B cell (primary cell): ENCODE data around the gene ZNF322. TPM values are rescaled to one million over a fixed set of nuclear protein-coding genes. Genes with fewer than 3 reads are reported as not detected.

Experiments
- ATAC-seq: fragments of 200-7000 bp; cut with Tn5 transposase; one replicate; pipeline ENCODE4 v1.10.0; 2021; ENCODE audit warnings: low read depth, mild to moderate bottlenecking, moderate number of reproducible peaks, moderate library complexity
- CTCF ChIA-PET: fragments of 350-600 bp; sonication (Branson Sonifier 250); formaldehyde crosslinking; loops from one replicate; lab custom pipeline; 2021; ENCODE audit warnings: antibody characterized with exemption, inconsistent platforms; lab: Charles Lee
- POLR2A ChIA-PET: fragments of 350-600 bp; sonication (Branson Sonifier 250); formaldehyde crosslinking; loops from one replicate; lab custom pipeline; 2021; ENCODE audit warnings: antibody characterized with exemption; lab: Charles Lee
- DNase-seq: peaks from one replicate; pipeline ENCODE4 v3.0.0; 2013
- H2AFZ ChIP-seq: 2 replicates; pipeline ENCODE4 v1.6.1; 2012; ENCODE audit warnings: mild to moderate bottlenecking, low read depth, low read length; ENCODE audit not compliant: insufficient read depth, poor library complexity, severe bottlenecking
- H3K27ac ChIP-seq, 2 donors: 1 replicate in 1 of 2; 2 replicates in 1 of 2; pipeline ENCODE4 v1.5.1; 2012 to 2013; ENCODE audit warnings: low read length in 2 of 2, mild to moderate bottlenecking in 2 of 2, moderate library complexity in 1 of 2
- H3K27me3 ChIP-seq, 4 experiments: fragments of 200-600 bp in 1 of 4; sonication (generic) in 1 of 4; replicated peaks in 1 of 4; 1 replicate in 2 of 4; 2 replicates in 2 of 4; pipeline versions ENCODE4 v1.6.1 to v1.7.0; 2013 to 2016; ENCODE audit warnings: low read length in 3 of 4, mild to moderate bottlenecking in 2 of 4, mixed read lengths in 1 of 4, moderate library complexity in 1 of 4; ENCODE audit not compliant: insufficient read depth in 4 of 4, control insufficient read depth in 3 of 4; ENCODE audit errors: control extremely low read depth in 1 of 4
- H3K36me3 ChIP-seq, 2 experiments: replicated peaks in 1 of 2; 1 replicate in 1 of 2; 2 replicates in 1 of 2; pipeline versions ENCODE4 v1.6.1 to v1.7.1; 2013; ENCODE audit warnings: low read length in 1 of 2; ENCODE audit not compliant: insufficient read depth in 2 of 2, control insufficient read depth in 1 of 2; ENCODE audit errors: control extremely low read depth in 1 of 2, extremely low read depth in 1 of 2
- H3K4me1 ChIP-seq, 2 donors: fragments of 200-600 bp in 1 of 2; sonication (generic) in 1 of 2; 1 replicate in 1 of 2; 2 replicates in 1 of 2; pipeline versions ENCODE4 v1.5.1 to v1.6.1; 2013 to 2017; ENCODE audit warnings: low read length in 2 of 2; ENCODE audit not compliant: control insufficient read depth in 2 of 2, insufficient read depth in 2 of 2
- H3K4me2 ChIP-seq: replicated peaks from 2 replicates; pipeline ENCODE3; 2012; ENCODE audit warnings: mild to moderate bottlenecking, low read depth, low read length; ENCODE audit not compliant: poor library complexity, severe bottlenecking
- H3K4me3 ChIP-seq, 5 experiments: fragments of 200-600 bp in 1 of 5; sonication (generic) in 1 of 5; 1 replicate in 3 of 5; 2 replicates in 2 of 5; pipeline versions ENCODE4 v1.5.1 to v1.7.0; 2011 to 2016; ENCODE audit warnings: low read length in 4 of 5, mild to moderate bottlenecking in 4 of 5, low read depth in 2 of 5, control low read depth in 1 of 5, moderate library complexity in 1 of 5; ENCODE audit not compliant: insufficient read depth in 1 of 5; ENCODE audit errors: control extremely low read depth in 1 of 5, extremely low read depth in 1 of 5
- H3K79me2 ChIP-seq: fragments of 200-600 bp; sonication (generic); one replicate; pipeline ENCODE4 v1.6.0; 2016; ENCODE audit warnings: low read length; ENCODE audit not compliant: control insufficient read depth, insufficient read depth
- H3K9ac ChIP-seq: fragments of 200-600 bp; sonication (generic); 2 replicates; pipeline ENCODE4 v1.6.1; 2017; ENCODE audit warnings: mild to moderate bottlenecking, low read length, moderate library complexity
- H3K9me3 ChIP-seq, 3 donors: one replicate each; pipeline versions ENCODE4 v1.6.1 to v1.7.1; 2013; ENCODE audit warnings: low read length in 2 of 3; ENCODE audit not compliant: control insufficient read depth in 2 of 3, insufficient read depth in 1 of 3; ENCODE audit errors: control extremely low read depth in 1 of 3
- H4K20me1 ChIP-seq: 2 replicates; pipeline ENCODE4 v1.6.0; 2012; ENCODE audit warnings: mild to moderate bottlenecking, low read length; ENCODE audit not compliant: insufficient read depth, control insufficient read depth, poor library complexity, severe bottlenecking
- H3K27ac Mint-ChIP-seq: one replicate; pipeline ENCODE4 v1.8.0; 2021; ENCODE audit warnings: mixed read lengths
- H3K27me3 Mint-ChIP-seq: one replicate; pipeline ENCODE4 v1.8.0; 2021; ENCODE audit warnings: mixed read lengths
- H3K4me1 Mint-ChIP-seq: one replicate; pipeline ENCODE4 v1.8.0; 2021; ENCODE audit warnings: mixed read lengths
- H3K4me3 Mint-ChIP-seq: one replicate; pipeline ENCODE4 v1.8.0; 2021; ENCODE audit warnings: mixed read lengths
- H3K9me3 Mint-ChIP-seq: one replicate; pipeline ENCODE4 v1.8.0; 2022; ENCODE audit warnings: mixed read lengths; ENCODE audit not compliant: insufficient read depth
- CTCF ChIP-seq: fragments of 200-600 bp; IDR thresholded peaks from one replicate; pipeline ENCODE4 v1.8.0; 2022; ENCODE audit warnings: antibody characterized with exemption, mild to moderate bottlenecking
- EZH2 ChIP-seq: IDR thresholded peaks from 2 replicates; pipeline ENCODE4 v1.6.1; 2012; ENCODE audit warnings: borderline replicate concordance, low read depth, mild to moderate bottlenecking, moderate library complexity, low read length; ENCODE audit not compliant: insufficient read depth, poor library complexity, severe bottlenecking
- WGBS: methylation state at CpG from one replicate; pipeline ENCODE4 v1.1.5; 2013; ENCODE audit warnings: missing lambda C conversion rate; ENCODE audit not compliant: insufficient coverage; 5-methylcytosine and 5-hydroxymethylcytosine counted together
- intact Hi-C: fragments of 100-400 bp; cut with micrococcal nuclease; formaldehyde crosslinking; loops from one replicate; pipeline ENCODE4 v1.10.0; 2022
- polyA plus RNA-seq: library from polyadenylated mRNA; depleted of rRNA; stranded (reverse); fragments of >200 nt; gene quantifications from 2 replicates; pipeline ENCODE4 v1.2.3, GENCODE V29; 2012
- total RNA-seq, 2 donors: library from RNA; stranded (reverse); fragments of 120-200 nt in 1 of 2; gene quantifications; 1 replicate in 1 of 2; 2 replicates in 1 of 2; pipeline versions ENCODE4 v1.2.3 to v1.2.4, GENCODE V29; 2013 to 2022

The ZNF322 gene
- total and polyA plus RNA-seq, 2 donors (not counting 1 experiment from before 2014, with no cell fraction given), result 3.2 to 27.6 TPM

- intact Hi-C loops, result no loop called here
- POLR2A ChIA-PET, result no interaction called here
- no peak overlapping the region for H3K4me2 ChIP-seq
Observed at GRCh38 chr6:26609463-26609862, 50.1 kb downstream of the ZNF322 start.

More at GRCh38 chr6:26609463-26609862, 50.1 kb downstream of the ZNF322 start:
- H3K27ac ChIP-seq, result no peak overlapping the region
- ATAC-seq (no peak), DNase-seq (no peak)
- H3K27ac Mint-ChIP-seq, result no peak overlapping the region
- WGBS, result 76% methylated on average over 3 of the region's 3 CpGs
- H3K27me3 ChIP-seq, result peaks cover 0 to 28% (median 12%) of the 10 kb centered on the region in 4 experiments
- H3K27me3 Mint-ChIP-seq, result peaks cover 28% of the 10 kb centered on the region
- H3K9me3 ChIP-seq, result peaks cover 0 to 15% (median 0%) of the 10 kb centered on the region in 3 donors
- peaks cover 17% of the 10 kb centered on the region for H3K4me1 Mint-ChIP-seq
- TF ChIP-seq CTCF, result no peak
- TF ChIP-seq EZH2, result no peak
- H3K4me1 ChIP-seq, result peaks cover 14 to 16% of the 10 kb centered on the region in 2 donors
- no peak overlapping the region for H2AFZ ChIP-seq
- no peak overlapping the region for H3K4me3 ChIP-seq
- H3K79me2 ChIP-seq, result no peaks in the 10 kb centered on the region
- H3K36me3 ChIP-seq, result no peaks in the 10 kb centered on the region
- H3K9ac ChIP-seq, result no peak overlapping the region
- CTCF ChIA-PET, result interaction anchor here (1.0 to 1.2 kb wide), 2 partner anchors 9 to 470 kb away, joined by 3 read pairs; no protein-coding TSS in a partner anchor
- H3K9me3 Mint-ChIP-seq, result no peaks in the 10 kb centered on the region
- peaks cover 7% of the 10 kb centered on the region for H4K20me1 ChIP-seq
- no peak overlapping the region for H3K4me3 Mint-ChIP-seq
